Measurements from ENCODE around the gene KIAA0232.

Gene KIAA0232

GRCh38 chr4:6900181-6900812, 117.8 kb downstream of the KIAA0232 start:
- ATAC-seq: no peak
- TF ChIP-seq, protein P1, sequence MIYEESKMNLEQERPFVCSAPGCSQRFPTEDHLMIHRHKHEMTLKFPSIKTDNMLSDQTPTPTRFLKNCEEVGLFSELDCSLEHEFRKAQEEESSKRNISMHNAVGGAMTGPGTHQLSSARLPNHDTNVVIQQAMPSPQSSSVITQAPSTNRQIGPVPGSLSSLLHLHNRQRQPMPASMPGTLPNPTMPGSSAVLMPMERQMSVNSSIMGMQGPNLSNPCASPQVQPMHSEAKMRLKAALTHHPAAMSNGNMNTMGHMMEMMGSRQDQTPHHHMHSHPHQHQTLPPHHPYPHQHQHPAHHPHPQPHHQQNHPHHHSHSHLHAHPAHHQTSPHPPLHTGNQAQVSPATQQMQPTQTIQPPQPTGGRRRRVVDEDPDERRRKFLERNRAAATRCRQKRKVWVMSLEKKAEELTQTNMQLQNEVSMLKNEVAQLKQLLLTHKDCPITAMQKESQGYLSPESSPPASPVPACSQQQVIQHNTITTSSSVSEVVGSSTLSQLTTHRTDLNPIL (CRISPR knock-in tag; IDR thresholded peaks at IDR 0.05; ENCODE audit: low read depth): no peak
- TF ChIP-seq GLIS3 (CRISPR knock-in tag; IDR thresholded peaks at IDR 0.05): no peak
- no peak for TF ChIP-seq ISL1 (CRISPR knock-in tag; IDR thresholded peaks at IDR 0.05)
- no peak for TF ChIP-seq ZC3H10 (CRISPR knock-in tag; IDR thresholded peaks at IDR 0.05)
- no peak for TF ChIP-seq PPARA (CRISPR knock-in tag; IDR thresholded peaks at IDR 0.05; ENCODE audit: borderline replicate concordance)
- TF ChIP-seq ZNF8 (CRISPR knock-in tag; IDR thresholded peaks at IDR 0.05): no peak

- TF ChIP-seq POU6F1 (CRISPR knock-in tag; IDR thresholded peaks at IDR 0.05; ENCODE audit: borderline replicate concordance, low read depth) (no peak), TSHZ2 (CRISPR knock-in tag; IDR thresholded peaks at IDR 0.05) (no peak), ISL1 (CRISPR knock-in tag; IDR thresholded peaks at IDR 0.05) (no peak), PATZ1 (CRISPR knock-in tag; IDR thresholded peaks at IDR 0.05; ENCODE audit: borderline replicate concordance) (no peak)
Observed at GRCh38 chr4:6900956-6901355, 118.4 kb downstream of the KIAA0232 start.

GRCh38 chr4:6901669-6902317, 119.3 kb downstream of the KIAA0232 start:
- no peak for ATAC-seq

More at GRCh38 chr4:6900956-6901355, 118.4 kb downstream of the KIAA0232 start:
- ATAC-seq: no peak; the same call in 2 of the 3 replicates

More at GRCh38 chr4:6901669-6902317, 119.3 kb downstream of the KIAA0232 start:
- TF ChIP-seq CSDC2 (CRISPR knock-in tag; IDR thresholded peaks at IDR 0.05) (no peak), ZC3H10 (CRISPR knock-in tag; IDR thresholded peaks at IDR 0.05) (no peak), ZFP3 (CRISPR knock-in tag; IDR thresholded peaks at IDR 0.05) (no peak), ZFP30 (CRISPR knock-in tag; IDR thresholded peaks at IDR 0.05) (no peak), TOX (CRISPR knock-in tag; IDR thresholded peaks at IDR 0.05; ENCODE audit: borderline replicate concordance) (no peak), OSR1 (CRISPR knock-in tag; IDR thresholded peaks at IDR 0.05) (no peak), BACH2 (CRISPR knock-in tag; IDR thresholded peaks at IDR 0.05; ENCODE audit: borderline replicate concordance) (no peak), GLIS3 (CRISPR knock-in tag; IDR thresholded peaks at IDR 0.05) (no peak), SNAI2 (CRISPR knock-in tag; IDR thresholded peaks at IDR 0.05) (no peak), PATZ1 (CRISPR knock-in tag; IDR thresholded peaks at IDR 0.05; ENCODE audit: borderline replicate concordance) (no peak), ESRRG (CRISPR knock-in tag; IDR thresholded peaks at IDR 0.05) (no peak), TSHZ2 (CRISPR knock-in tag; IDR thresholded peaks at IDR 0.05) (no peak), RARB (CRISPR knock-in tag; IDR thresholded peaks at IDR 0.05) (no peak), TCF4 (CRISPR knock-in tag; IDR thresholded peaks at IDR 0.05; ENCODE audit: borderline replicate concordance) (no peak), ZNF565 (CRISPR knock-in tag; conservative IDR thresholded peaks at IDR 0.05; ENCODE audit: low read depth) (no peak), ZNF70 (CRISPR knock-in tag; IDR thresholded peaks at IDR 0.05) (no peak), CSRNP3 (CRISPR knock-in tag; IDR thresholded peaks at IDR 0.05) (no peak), PPARA (CRISPR knock-in tag; IDR thresholded peaks at IDR 0.05; ENCODE audit: borderline replicate concordance) (no peak)

Measured in SK-N-SH treated with all-trans-retinoic acid at 6 μM for 48 hours (cell line).